HepG2 (cell line): ENCODE data around the gene HSF4. TPM values are rescaled to one million over a fixed set of nuclear protein-coding genes. Genes with fewer than 3 reads are reported as not detected.
A peak's percentile ranks its signal among the peaks of the same experiment; 100 is the strongest.

ENCODE experiments used
- ATAD3A ChIP-seq: sonication (generic); formaldehyde crosslinking; IDR thresholded peaks from 2 replicates; pipeline ENCODE4 v1.4.0; 2020; ENCODE audit warnings: missing genetic modification reagents
- ATF1 ChIP-seq: IDR thresholded peaks from 2 replicates; pipeline ENCODE4 v1.6.1; 2016; ENCODE audit warnings: mild to moderate bottlenecking, control low read depth
- ERF ChIP-seq: IDR thresholded peaks from 2 replicates; pipeline ENCODE4 v1.6.1; 2018; ENCODE audit warnings: missing biosample characterization, missing genetic modification reagents
- HIVEP1 ChIP-seq: sonication (generic); formaldehyde crosslinking; IDR thresholded peaks from 2 replicates; pipeline ENCODE4 v1.4.0; 2020; ENCODE audit warnings: mild to moderate bottlenecking, missing genetic modification reagents
- MIER2 ChIP-seq: IDR thresholded peaks from 2 replicates; pipeline ENCODE4 v1.6.1; 2016; ENCODE audit warnings: missing biosample characterization, missing genetic modification reagents
- MTF2 ChIP-seq: sonication (generic); formaldehyde crosslinking; IDR thresholded peaks from 2 replicates; pipeline ENCODE4 v1.5.0; 2020; ENCODE audit warnings: missing genetic modification reagents, borderline replicate concordance
- NFIC ChIP-seq: IDR thresholded peaks from 2 replicates; pipeline ENCODE4 v1.6.1; 2012; ENCODE audit warnings: mild to moderate bottlenecking, low read length, inconsistent platforms
- PRDM10 ChIP-seq: sonication (generic); formaldehyde crosslinking; IDR thresholded peaks from 2 replicates; pipeline ENCODE4 v1.4.0; 2020; ENCODE audit warnings: low read depth, missing genetic modification reagents
- SAP130 ChIP-seq: IDR thresholded peaks from 2 replicates; pipeline ENCODE4 v1.6.1; 2016; ENCODE audit warnings: low read depth
- SMAD1 ChIP-seq: sonication (generic); formaldehyde crosslinking; IDR thresholded peaks from 2 replicates; pipeline ENCODE4 v1.4.0; 2020; ENCODE audit warnings: missing genetic modification reagents, low read depth, mild to moderate bottlenecking, borderline replicate concordance
- TEAD3 ChIP-seq: optimal IDR thresholded peaks from 2 replicates; pipeline ENCODE3; 2016; ENCODE audit warnings: borderline replicate concordance
- TRIM22 ChIP-seq: fragments of 450-650 bp; IDR thresholded peaks from 2 replicates; pipeline ENCODE4 v1.6.1; 2017
- TRIM24 ChIP-seq: sonication (generic); formaldehyde crosslinking; IDR thresholded peaks from 2 replicates; pipeline ENCODE4 v1.8.0; 2022; ENCODE audit warnings: mild to moderate bottlenecking, missing genetic modification reagents
- ZNF232 ChIP-seq: sonication (generic); formaldehyde crosslinking; IDR thresholded peaks from 2 replicates; pipeline ENCODE4 v1.4.0; 2020; ENCODE audit warnings: missing genetic modification reagents, borderline replicate concordance
- ZNF275 ChIP-seq: sonication (generic); formaldehyde crosslinking; IDR thresholded peaks from 2 replicates; pipeline ENCODE4 v1.8.0; 2022; ENCODE audit warnings: missing genetic modification reagents, mild to moderate bottlenecking, inconsistent platforms, borderline replicate concordance
- ZNF354B ChIP-seq: sonication (generic); formaldehyde crosslinking; IDR thresholded peaks from 2 replicates; pipeline ENCODE4 v1.8.0; 2022; ENCODE audit warnings: mild to moderate bottlenecking, missing genetic modification reagents
- ZNF550 ChIP-seq: sonication (generic); formaldehyde crosslinking; IDR thresholded peaks from 2 replicates; pipeline ENCODE4 v1.4.0; 2020; ENCODE audit warnings: mild to moderate bottlenecking, missing genetic modification reagents, borderline replicate concordance
- ZNF564 ChIP-seq: sonication (generic); formaldehyde crosslinking; IDR thresholded peaks from 2 replicates; pipeline ENCODE4 v1.8.1; 2023; ENCODE audit warnings: mild to moderate bottlenecking, missing genetic modification reagents
- ZNF660 ChIP-seq: sonication (generic); formaldehyde crosslinking; IDR thresholded peaks from 2 replicates; pipeline ENCODE4 v1.5.1; 2020; ENCODE audit warnings: mild to moderate bottlenecking, low read depth, missing genetic modification reagents, borderline replicate concordance
- ZNF75D ChIP-seq: sonication (generic); formaldehyde crosslinking; IDR thresholded peaks from 2 replicates; pipeline ENCODE4 v1.8.1; 2023; ENCODE audit warnings: missing genetic modification reagents, mild to moderate bottlenecking, borderline replicate concordance
- polyA plus RNA-seq, 8 experiments: library from polyadenylated mRNA; depleted of rRNA in 3 of 8; stranded (reverse) in 7 of 8; unstranded in 1 of 8; fragments of >200 nt; fragmentation: Illumina TruSeq in 4 of 8; extraction: Trizol in 4 of 8; gene quantifications; 2 replicates each; pipeline versions ENCODE4 v1.2.1 to v1.2.3, GENCODE V29; 2011 to 2016; ENCODE audit warnings: low read depth in 4 of 8, missing spikeins in 1 of 8, mixed read lengths in 1 of 8; ENCODE audit not compliant: insufficient read depth in 1 of 8
- total RNA-seq, 5 experiments: library from RNA; depleted of rRNA; stranded (reverse); fragments of >200 nt; fragmentation: Illumina TruSeq; extraction: Trizol; gene quantifications; 2 replicates each; pipeline ENCODE4 v1.2.3, GENCODE V29; 2016; ENCODE audit warnings: low read depth in 1 of 5

HSF4 gene
- total and polyA plus RNA-seq, 2 of the 13 experiments (the other 11 are each of a cell fraction or from before 2014, with no cell fraction given): 3.5 to 16.9 TPM

DNA sequence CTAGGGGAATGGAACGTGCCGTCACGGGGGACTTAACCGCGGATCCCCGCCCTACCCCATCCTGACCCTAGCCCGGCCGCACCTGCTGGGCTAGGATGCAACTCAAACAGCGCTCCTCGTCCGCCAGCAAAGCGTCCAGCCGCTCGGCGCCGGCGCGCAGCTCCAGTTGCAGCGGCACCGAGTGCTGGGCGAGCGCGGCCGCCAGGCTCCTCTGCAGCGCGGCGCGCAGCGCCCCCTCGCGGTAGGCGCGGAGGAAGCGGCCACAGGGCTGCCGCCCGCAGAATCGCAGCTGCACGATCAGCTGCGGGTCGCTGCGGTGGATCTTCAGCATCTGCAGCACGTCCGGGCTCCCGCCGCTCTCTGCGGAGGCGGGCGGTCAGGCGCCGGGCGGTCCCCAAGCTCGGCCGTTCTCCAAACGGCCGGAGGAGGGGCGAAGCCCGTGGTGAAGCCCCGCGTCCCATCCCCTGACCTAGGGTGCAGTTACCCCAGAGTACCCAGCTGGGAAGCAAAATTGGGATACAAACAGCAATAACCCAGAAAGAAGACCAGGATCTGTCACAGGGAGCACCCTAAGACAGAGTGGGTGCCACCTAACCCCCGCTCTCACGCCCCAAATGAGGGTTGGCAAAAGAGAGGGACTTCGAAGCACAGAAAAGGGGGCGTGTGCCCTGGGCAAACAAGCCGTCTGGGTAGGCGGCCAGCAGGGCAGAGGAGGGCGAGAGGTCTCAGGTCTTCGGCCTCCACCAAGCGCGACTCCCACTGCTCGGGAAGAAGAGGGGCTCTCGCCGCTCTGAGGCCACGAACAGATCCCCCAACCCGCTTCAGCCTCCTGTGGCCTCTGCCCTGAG, 9.0 kb upstream of the HSF4 start (continued):
- TF ChIP-seq ZNF660 (CRISPR knock-in tag): no peak
- TF ChIP-seq HIVEP1 (CRISPR knock-in tag): no peak
- no peak for TF ChIP-seq NFIC
- TF ChIP-seq TRIM22: no peak
- no peak for TF ChIP-seq ATAD3A (CRISPR knock-in tag)
- no peak for TF ChIP-seq ATF1 (CRISPR knock-in tag)
- TF ChIP-seq TEAD3 (CRISPR knock-in tag): peak; percentile 74
- no peak for TF ChIP-seq PRDM10
- TF ChIP-seq MIER2: no peak
- peak; percentile 62; the same call in 1 of the 2 replicates for TF ChIP-seq SMAD1 (CRISPR knock-in tag)
- no peak for TF ChIP-seq ZNF550 (CRISPR knock-in tag)
- no peak for TF ChIP-seq TRIM24 (CRISPR knock-in tag)
- TF ChIP-seq ZNF354B (CRISPR knock-in tag): no peak
- 0 out of 2 replicates have a peak, but pooled peaks have one; percentile 58 for TF ChIP-seq MTF2
- no peak for TF ChIP-seq ZNF232 (CRISPR knock-in tag)
- peak; percentile 34; the same call in 1 of the 2 replicates for TF ChIP-seq ERF (CRISPR knock-in tag)
- TF ChIP-seq SAP130 (CRISPR knock-in tag): peak; percentile 60
- TF ChIP-seq ZNF75D (CRISPR knock-in tag): no peak
- peak; percentile 66; the same call in 1 of the 2 replicates for TF ChIP-seq ZNF275
- TF ChIP-seq ZNF564 (CRISPR knock-in tag): no peak; the same call in 1 of the 2 replicates
